ENCODE measurements around the gene ZNF778.
"Not testable (repeated sequence)": the region's sequence is repeated elsewhere in the genome, so short reads cannot be mapped to it uniquely, and the experiment has no call there.

The ZNF778 gene

DNA sequence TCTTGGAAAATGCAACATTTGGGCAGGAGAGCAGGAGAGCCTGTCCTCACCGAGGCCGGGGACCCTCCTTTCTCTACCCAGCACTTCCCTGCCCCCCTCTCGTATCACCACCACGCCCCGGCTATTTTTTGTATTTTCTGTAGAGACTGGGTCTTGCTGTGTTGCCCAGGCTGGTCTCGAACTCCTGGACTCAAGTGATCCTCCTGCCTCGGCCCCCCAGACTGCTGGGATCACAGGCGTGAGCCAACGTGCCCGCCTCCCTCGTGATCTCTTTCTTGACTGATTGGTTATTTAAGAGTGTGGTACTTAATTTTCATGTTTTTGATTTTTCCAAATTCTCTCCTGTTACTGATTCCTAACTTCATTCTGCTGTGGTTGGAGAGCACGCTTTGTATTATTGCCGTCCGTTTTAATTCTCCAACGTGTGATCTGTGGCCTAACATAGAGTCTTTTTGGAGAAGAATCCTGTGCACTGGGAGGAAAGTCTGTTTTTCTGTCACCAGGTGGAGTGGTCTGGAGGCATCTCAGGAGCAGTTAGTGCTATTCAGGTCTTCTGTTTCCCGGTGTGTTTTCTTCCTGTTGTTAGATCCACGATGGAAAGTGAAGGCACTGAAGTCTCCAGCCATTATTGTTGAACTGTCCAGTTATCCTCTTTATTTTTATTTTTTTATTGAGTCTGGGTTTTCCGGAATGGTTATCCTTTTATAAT is 40.4 kb downstream of the ZNF778 start:
- no peak for DNase-seq

GRCh38 chr16:89259901-89260300 is 42.4 kb downstream of the ZNF778 start:
- DNase-seq = not testable (repeated sequence)

GRCh38 chr16:89261691-89262563 is 44.4 kb downstream of the ZNF778 start:
- no peak for DNase-seq

DNA sequence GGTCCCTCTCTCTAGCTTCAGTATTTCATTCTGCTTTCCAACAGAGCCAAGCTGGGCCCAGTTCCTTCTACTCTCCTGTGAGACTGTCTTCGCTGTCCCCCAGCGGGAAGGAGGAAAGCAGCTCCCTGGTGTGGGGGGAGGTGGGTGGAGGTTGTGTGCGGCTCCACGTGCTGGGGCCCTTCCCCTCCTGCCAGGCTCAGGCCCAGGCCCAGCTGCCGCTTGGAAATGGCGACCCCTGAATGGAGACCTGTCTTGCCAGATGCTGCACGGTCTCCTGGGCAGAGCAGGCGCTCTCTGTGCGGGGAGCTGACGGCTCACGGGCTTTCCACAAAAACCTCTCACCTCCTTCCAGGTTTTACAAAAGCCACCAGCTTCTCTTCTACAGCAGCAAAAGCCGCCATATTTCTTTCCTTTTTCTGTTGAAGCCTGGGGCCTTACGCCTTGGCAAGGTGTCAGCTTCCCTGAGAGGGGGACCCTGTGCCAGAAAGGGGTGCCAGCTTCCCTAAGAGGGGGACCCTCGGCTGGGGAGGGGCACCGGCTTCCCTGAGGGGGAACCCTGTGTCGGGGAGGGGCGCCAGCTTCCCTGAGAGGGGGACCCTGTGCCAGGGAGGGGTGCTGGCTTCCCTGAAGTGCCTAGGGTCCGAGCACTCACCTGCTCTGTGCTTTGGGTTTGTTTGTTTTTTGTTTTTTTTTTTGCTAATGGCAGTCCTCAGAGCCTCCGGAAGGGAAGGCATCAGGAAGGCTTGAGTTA is 47.5 kb downstream of the ZNF778 start:
- no peak for DNase-seq

DNA sequence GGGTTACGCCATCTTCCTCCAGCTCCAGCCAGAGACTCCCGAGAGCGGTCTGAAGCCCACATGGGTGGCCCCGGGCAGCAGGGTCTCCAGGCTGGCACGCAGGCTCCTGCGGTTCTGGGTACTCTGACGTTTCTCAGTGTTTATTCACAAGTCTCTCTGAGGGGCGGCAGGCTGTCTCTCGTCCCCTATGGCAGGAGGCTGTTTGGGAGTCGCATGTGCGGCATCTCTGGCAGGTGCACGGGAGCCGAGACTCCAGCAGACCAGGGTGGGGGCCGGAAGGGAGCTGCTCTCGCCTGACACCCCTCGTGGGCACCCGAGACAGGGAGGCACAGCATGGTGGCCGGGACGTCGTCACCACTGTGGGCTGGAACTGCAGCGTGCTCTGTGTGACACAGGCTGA is 48.1 kb downstream of the ZNF778 start:
- no peak for DNase-seq

DNA sequence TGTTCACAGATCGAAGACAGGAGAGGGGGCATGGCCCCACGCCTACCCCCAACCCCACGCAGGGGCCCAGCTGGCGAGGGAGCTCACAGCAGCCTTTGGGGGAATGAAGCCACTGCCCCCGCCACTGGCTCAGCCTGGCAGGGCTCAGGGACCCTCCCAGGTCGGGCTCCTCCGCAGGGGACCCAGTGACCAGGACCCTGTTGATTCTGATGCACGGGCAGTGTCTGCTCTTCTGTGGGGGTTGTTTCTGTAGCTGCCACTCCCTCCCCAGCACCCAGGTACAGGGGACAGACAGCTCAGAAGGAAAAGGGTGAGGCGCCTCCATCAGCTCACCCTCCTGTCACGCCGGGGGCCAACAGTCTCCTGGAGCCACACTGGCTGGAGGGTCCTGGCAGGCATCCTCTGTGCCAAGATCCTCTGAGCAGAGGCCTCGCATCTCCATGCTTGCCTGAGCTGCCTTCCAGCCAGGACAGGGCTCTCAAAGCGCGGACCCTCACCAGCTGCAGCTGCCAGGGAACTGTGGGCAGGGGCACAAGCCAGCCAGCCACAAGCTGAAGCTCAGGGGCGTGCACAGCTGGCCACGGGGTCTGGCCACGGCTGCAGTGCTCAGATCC is 49.1 kb downstream of the ZNF778 start:
- no peak for DNase-seq

GRCh38 chr16:89267746-89268145 is 50.2 kb downstream of the ZNF778 start:
- not testable (repeated sequence) for DNase-seq

DNA sequence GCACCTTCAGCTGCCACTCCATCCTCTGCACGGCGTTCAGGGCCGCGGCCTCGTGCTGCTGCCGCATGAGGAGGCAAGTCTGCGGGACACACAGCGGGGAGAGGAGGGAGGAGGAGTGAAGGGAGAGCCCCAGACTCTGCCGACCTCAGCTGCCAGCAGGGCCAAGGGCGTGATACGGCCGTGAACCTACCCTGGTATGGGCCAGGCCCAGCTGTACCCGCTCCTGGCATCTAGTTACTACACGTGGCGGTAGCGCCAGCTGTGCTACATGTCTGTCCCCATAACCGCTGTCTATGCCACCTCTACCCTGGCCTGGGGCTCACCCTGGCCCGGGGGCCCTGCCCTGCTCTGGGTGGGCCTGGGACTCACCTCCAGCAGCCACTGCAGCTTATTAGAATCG is 51.1 kb downstream of the ZNF778 start:
- no peak for DNase-seq

DNA sequence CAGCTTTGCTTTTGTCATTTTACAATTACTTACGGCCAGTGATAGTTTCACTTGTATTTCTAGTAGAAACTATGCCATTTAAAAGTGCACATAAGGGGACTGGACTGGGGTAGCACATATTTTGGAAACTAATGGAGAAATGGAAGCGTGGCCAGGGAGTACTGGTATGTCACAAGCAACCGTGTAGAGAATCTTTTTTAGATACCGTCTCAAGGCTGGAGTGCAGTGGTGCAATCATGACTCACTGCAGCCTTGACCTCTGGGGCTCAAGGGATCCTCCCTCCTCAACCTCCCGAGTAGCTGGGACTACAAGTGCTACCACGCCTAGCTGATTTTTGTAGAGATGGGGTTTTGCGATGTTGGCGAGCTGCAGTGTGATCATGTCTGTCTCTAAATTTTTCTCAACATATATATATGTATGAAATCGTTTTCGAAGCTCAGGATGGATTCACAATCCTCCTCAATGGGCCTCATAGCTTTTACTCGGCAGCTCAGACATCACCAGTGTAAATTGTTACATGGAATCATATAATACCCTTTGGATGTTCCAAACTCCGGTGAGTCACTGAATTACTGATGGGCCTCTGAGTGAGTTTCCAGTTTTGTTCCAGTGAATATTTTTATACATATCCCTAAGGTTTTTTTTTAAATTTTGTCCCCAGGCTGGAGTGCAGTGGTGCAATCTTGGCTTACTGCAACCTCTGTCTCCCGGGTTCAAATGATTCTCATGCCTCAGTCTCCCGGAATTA is 51.7 kb downstream of the ZNF778 start:
- DNase-seq = no peak

- DNase-seq = no peak
These were observed 52.5 kb downstream of the ZNF778 start for GRCh38 chr16:89269805-89270665.

GRCh38 chr16:89270666-89271345 is 53.3 kb downstream of the ZNF778 start:
- no peak for DNase-seq

DNA sequence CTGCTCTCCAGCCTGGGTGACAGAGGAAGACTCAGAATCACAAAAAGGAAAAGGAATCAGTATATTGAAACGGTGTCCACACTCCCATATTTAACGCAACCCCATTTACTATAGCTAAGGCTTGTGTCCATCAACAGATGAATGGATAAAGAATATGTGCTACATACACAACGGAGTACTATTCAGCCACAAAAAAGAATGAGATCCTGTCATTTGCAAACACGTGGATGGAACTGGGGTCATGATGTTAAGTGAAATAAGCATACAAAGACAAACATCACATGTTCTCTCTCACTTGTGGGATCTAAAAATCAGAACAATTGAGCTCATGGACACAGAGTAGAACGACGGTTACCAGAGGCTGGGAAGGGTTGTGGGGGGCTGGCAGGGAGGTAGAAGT is 55.1 kb downstream of the ZNF778 start:
- DNase-seq = no peak

DNA sequence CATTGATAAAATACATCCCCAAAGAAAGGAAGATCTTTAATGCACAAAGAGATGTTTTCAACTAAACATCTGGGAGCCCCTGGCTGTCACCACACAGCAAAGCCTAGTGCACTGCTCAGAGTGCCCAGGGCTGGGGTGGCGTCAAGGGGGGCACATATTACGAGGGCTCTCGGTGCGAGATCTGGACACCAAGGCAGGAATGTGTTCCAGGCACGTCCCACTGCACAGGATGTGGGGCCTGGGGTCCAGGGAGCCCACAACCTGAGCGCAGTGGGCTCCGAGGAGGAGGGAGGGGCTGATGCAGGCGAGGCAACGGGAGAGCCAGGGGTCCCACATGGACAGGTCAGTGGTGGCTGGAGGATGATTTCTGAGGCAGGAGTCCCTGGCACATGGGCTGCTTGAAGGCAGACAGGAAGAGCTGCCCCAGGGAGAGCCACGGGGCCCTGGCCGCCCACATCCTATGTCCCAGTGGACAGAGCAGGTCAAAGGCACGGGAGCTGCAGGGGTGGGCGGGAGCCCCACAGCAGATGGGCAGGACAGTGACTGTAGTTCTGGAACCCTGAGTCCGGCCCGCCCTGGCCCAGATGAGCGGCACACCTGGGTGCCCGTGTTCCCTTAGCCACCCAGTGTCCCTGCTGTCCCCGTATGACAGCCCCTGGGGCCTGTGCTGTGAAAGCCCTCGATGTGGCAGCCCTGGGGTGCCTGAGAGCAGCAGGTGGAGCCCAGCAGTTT is 56.4 kb downstream of the ZNF778 start:
- DNase-seq = no peak

- no peak for DNase-seq
These were observed 57.2 kb downstream of the ZNF778 start for GRCh38 chr16:89274561-89275283.

GRCh38 chr16:89275284-89275584 is 57.7 kb downstream of the ZNF778 start:
- DNase-seq = no peak

GRCh38 chr16:89275837-89276720 is 58.6 kb downstream of the ZNF778 start:
- DNase-seq = no peak

DNA sequence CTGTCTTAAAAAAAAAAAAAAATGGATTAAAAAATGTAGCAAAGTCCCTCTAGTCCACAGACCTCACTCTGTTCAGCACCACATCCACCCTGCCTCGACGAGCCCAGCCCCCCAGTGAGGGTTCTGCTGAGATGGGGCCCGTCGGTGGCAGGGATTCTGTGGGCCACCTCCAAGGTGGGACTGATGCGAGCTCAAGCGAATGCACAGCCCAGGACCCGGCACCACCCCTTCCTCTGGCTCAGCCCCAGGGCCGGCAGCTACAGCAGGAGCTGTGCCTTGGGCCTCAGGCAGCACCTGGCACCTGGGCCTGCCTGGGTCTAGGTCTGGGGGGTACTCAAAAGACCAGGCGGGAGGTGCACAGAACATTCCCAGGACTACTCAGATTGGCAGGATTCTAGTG is 59.5 kb downstream of the ZNF778 start:
- no peak for DNase-seq

DNA sequence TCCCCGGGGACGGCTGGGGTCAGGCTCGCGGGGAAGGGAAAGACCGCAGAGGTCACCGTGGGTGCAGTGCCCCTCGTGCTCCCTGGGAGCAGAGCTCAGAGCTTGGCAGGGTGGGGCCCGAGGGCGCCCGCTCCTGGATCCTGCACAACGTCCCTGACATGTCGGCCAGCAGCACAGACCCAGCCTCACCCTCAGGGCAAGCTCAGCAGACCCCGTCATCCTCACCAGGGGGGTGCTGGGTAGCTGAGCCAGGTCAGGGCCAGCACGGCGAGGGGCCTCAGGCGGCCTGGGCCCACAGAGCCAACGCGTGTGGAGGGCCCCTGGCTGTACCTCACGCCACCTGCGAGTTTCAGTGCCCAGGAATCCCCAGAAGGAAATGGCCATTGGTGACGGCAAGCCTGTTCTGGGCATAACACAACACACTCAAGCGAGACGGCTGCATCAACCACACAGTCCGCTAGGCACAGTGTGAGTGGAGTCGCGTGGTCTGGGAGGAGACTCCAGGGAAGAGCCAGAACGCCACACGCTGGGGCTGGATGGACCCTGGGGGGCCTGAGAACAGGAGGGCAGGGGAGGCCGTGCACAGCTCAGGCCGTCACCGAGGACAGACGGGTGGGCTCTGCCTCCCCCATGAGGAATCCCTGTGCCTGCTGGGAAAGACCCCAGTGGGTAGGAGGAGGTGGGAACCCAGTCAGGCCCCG is 60.3 kb downstream of the ZNF778 start:
- no peak for DNase-seq

Measured in activated CD8-positive, alpha-beta memory T cell treated with anti-CD3 and anti-CD28 coated beads for 24 hours (primary cell).